AG09319 (cell line): Measurements from ENCODE around the gene C1QTNF6.

Experiments
- DNase-seq: peaks from one replicate; pipeline ENCODE4 v3.0.0-alpha.2; 2010; ENCODE audit warnings: low read depth; ENCODE audit errors: extremely low read depth
- TF ChIP-seq, protein P1 (sequence below): IDR thresholded peaks from 2 replicates; pipeline ENCODE4 v1.5.1; 2011; ENCODE audit warnings: low read depth, mild to moderate bottlenecking, inconsistent platforms, low read length, moderate library complexity

C1QTNF6 gene

DNA sequence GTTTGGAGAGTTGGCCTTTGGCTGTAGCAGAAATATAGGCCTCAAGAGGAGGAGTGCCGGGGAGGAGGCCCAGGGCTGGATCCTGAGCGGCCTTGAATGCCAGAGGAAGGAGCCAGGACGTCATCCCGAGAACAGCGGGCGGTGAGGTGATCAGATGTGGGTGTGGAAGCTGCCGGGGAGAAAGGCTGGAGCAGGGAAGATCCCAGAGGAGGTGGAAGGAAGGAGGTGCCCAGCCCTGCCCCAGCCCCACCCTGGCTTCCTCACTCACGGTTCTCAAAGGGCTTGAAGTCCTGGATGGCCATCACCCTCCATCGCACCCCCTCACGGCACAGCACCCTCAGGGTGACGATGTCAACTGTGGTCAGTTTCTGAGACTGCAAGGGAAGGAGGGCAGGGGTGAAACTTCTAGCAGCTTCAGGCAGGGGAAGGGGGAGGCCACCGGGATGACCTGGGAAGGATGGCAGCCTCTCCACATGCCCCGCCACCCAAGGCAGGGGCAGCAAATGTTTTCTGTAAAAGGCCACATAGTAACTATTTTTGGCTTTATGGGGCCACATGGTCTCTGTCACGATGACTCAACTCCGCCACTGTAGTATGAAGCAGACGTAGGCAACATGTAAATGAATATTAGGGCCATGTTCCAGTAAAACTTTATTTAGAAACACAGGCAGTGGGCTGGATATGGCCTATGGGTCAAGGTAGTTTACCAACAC, 49.0 kb downstream of the C1QTNF6 start:
- DNase-seq = no peak
- TF ChIP-seq, protein P1, sequence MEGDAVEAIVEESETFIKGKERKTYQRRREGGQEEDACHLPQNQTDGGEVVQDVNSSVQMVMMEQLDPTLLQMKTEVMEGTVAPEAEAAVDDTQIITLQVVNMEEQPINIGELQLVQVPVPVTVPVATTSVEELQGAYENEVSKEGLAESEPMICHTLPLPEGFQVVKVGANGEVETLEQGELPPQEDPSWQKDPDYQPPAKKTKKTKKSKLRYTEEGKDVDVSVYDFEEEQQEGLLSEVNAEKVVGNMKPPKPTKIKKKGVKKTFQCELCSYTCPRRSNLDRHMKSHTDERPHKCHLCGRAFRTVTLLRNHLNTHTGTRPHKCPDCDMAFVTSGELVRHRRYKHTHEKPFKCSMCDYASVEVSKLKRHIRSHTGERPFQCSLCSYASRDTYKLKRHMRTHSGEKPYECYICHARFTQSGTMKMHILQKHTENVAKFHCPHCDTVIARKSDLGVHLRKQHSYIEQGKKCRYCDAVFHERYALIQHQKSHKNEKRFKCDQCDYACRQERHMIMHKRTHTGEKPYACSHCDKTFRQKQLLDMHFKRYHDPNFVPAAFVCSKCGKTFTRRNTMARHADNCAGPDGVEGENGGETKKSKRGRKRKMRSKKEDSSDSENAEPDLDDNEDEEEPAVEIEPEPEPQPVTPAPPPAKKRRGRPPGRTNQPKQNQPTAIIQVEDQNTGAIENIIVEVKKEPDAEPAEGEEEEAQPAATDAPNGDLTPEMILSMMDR = no peak

DNA sequence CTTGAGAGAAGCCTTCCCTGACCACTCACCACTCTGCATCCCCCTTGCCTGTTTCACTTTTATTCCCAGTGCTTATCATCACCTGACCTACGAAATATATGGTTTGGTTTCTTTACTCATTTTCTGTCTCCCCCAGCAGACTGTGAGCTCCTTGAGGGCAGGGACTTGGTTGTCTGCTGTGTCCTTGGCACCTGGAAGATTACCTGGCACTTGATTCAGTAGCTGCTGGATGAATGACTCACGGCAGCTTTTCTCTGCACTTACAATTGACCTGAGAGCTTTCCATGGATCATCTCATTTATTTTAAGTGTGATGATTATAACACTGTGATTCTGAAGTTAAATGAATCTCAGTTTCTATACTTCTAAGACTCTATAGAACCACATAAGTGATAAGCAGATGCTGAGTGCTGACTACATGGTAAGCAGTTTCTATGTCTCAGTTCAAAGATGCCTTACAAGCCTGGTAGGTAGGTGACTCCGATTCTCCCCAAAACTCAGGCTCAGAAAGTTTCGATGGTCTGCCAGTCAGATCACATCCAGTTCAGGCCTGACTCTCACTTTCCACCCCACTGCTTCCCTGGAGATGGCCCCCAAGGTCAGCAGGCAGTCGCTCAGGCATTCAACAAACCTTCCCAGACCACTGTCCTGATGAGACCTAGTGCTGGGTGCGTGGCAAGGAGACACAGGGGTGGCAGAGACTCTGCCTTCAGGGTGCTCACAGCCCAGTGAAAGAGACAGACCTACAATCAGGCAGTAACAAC, 50.0 kb downstream of the C1QTNF6 start:
- DNase-seq = no peak
- TF ChIP-seq, protein P1 = no peak

DNA sequence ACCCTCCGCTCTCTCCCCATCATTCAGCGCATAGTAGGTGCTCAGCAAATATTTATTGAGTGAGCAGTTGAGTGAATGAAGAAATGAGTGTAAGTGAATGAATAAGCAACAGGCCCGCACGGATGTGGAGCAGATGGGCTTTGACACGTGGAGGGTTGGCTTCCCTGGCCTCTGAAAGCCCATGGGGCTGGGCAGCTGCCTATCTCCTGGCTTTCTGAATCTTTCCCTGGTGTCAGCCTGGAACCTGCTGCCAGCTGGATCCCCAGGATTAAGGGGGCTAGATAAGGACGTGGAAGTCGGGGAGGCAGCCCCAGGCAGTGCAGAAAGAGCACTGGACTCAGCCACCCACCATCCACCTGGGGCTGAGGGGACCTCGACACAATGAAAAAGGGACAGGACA, 50.9 kb downstream of the C1QTNF6 start:
- no peak for DNase-seq
- TF ChIP-seq, protein P1 = no peak

DNA sequence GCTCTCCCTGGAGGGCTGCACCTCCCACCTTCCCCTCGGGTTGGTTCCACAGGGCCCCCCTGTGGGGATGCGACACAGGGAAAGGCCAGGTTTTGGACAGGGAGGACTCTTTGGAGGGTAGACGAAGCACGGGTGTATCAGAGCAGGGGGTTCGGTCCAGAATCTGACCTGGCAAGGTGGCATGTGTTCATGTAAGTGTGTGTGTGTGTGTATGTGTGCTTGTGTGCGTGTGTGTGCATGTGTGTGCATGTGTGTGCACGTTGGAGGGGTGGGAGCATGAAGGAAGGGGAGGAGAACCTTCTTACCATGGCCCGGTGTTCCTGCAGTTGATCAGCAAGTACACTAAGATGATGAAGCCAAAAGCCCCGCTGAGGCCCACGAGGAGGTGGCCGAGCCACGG, 53.0 kb downstream of the C1QTNF6 start:
- no peak for DNase-seq
- TF ChIP-seq, protein P1 = no peak

DNA sequence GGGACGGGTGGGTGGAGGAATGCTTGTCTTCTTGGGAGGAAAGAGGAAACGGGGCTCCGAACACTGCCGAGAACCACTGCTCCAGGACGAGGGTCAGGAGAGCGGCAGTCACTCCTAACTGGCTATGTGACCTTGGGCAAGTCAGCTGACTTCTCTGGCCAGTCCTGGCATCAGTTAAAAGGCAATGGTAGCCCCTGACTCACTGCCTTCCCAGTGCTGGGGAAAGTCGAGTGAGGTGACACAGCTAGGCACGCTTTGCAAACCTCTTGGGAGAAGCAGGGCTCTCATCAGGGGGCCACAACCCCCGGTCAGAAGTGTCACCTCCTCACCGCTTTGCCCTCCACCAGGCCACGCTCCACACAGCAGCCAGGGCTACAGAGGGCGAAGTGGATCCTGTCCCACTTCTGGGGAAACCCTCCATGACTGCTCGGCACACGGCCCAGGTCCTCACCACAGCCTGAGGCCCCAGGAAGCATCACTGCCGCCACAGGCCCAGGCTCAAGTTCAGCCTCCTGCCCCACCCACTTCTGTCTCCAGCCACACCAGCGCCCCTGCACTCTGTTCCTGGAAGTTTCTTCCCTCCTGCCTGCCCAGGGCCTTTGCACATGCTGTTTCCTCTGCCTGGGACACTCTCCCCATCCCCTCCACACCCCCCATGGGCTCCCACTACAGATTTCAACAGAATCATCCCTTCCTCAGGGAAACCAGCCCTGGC, 54.6 kb downstream of the C1QTNF6 start:
- TF ChIP-seq, protein P1 = no peak
- no peak for DNase-seq

DNA sequence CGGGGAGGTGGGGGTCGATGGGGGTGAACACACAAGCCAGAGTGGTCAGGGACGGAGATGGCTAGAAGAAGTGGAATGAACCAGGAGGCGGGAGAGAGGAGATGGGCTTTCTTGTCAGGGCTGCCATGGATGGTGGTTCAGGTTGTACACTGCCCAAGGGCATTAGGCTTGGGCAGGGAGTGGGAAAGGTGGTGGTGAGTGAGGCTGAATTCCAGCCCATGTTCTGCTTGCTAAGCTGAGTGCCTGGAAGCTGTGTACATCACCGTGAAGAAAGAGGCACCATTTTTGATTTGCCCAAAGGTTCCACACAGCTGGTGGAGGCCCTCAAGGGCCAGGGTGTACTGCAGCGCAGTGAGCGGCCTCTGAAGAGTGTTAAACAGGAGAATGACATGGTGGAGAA, 55.3 kb downstream of the C1QTNF6 start:
- TF ChIP-seq, protein P1 = no peak
- DNase-seq = no peak
